Stimulated activated CD4-positive, alpha-beta T cell treated with anti-CD3 and anti-CD28 coated beads, Interleukin-2, amount 100 ng/mL, for 24 hours (primary cell): ENCODE measurements around the gene AGMAT.

Source experiments
- DNase-seq, 2 donors: peaks; one replicate each; pipeline ENCODE4 v3.0.0-alpha.2; 2020

Gene AGMAT

DNA sequence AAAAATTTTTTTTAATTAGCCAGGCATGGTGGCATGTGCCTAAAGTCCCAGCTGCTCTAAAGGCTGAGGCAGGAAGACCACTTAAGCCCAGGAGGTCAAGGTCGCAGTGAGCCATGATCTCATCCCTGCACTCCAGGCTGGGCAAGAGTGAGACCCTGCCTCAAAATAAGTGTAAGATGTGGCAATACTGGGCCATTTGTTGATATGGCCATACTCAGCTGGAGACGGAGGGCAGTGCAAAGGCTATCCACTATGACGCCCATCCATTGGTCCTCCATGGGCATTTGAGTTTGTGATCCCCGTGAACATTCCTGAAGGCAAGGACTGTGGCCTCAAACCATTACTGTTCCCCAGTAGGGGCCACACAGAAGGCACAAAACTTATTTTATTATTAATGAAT lies 62.3 kb downstream of the AGMAT start:
- no peak for DNase-seq
